ENCODE results near the gene POP4. TPM values are rescaled to one million over a fixed set of nuclear protein-coding genes. Genes with fewer than 3 reads are reported as not detected.

Gene POP4
- total and polyA plus RNA-seq, 9 of the 15 experiments (the other 6 are each of a cell fraction or from before 2014, with no cell fraction given), result 42.1 to 128 (median 99.0) TPM

- POLR2A ChIA-PET, result interaction anchor here (0.6 to 1.0 kb wide), 2 partner anchors 11 to 67 kb away, joined by 4 to 5 read pairs; no protein-coding TSS in a partner anchor
- BruUV-seq (replicated peaks), result no TSS peak
Measured at GRCh38 chr19:29598036-29598435, 8.0 kb upstream of the POP4 start.

More at GRCh38 chr19:29598036-29598435, 8.0 kb upstream of the POP4 start:
- FAIRE-seq (no peak), ATAC-seq (no peak), DNase-seq (ENCODE audit: extremely low read depth in 1 of 4, low spot score in 3 of 4) (no peak)
- H3K4me1 ChIP-seq (replicated peaks in 1 of 2; ENCODE audit: control insufficient read depth in 2 of 2, insufficient read depth in 2 of 2, low read length in 2 of 2), result peaks cover 0 to 7% of the 10 kb centered on the region in 2 experiments; a peak in 2 of 5 replicates
- no peak overlapping the region for H3K4me3 ChIP-seq
- intact Hi-C loops (cut with micrococcal nuclease) (no loop called here), in situ Hi-C loops (cut with MboI) (loop anchor here (25.0 kb wide), 1 partner anchor 861 kb away; no protein-coding TSS in a partner anchor)
- 8% methylated on average over 7 of the region's 7 CpGs for WGBS (ENCODE audit: insufficient coverage, low coverage, missing lambda C conversion rate)
- H3K36me3 ChIP-seq (ENCODE audit: control insufficient read depth, insufficient read depth, low read length), result no peaks in the 10 kb centered on the region
- H3K27ac ChIP-seq (ENCODE audit: extremely low read depth, low read depth, low read length), result no peak overlapping the region
- H3K9ac ChIP-seq (ENCODE audit: insufficient read depth in 1 of 2, low read depth in 2 of 2, low read length in 2 of 2), result no peak overlapping the region
- no peak overlapping the region for H3K4me2 ChIP-seq (ENCODE audit: insufficient read depth, low read length)
- H2AFZ ChIP-seq (ENCODE audit: low read depth, low read length), result no peak overlapping the region
- CTCF ChIA-PET (ENCODE audit: low intra/inter-chr PET ratio), result no interaction called here
- H3K27me3 ChIP-seq (ENCODE audit: control insufficient read depth in 2 of 2, insufficient read depth in 2 of 2, low read length in 2 of 2), result peaks cover 0 to 6% of the 10 kb centered on the region in 2 experiments; a peak in 2 of 5 replicates
- H3K9me1 ChIP-seq (ENCODE audit: control insufficient read depth, insufficient read depth, low read length), result no peaks in the 10 kb centered on the region
- TF ChIP-seq DLX4 (CRISPR knock-in tag; IDR thresholded peaks at IDR 0.05) (no peak), POU5F1 (IDR thresholded peaks at IDR 0.05; ENCODE audit: borderline replicate concordance, low read depth, low read length, partially characterized antibody) (no peak), RB1 (IDR thresholded peaks at IDR 0.05; ENCODE audit: low read depth) (no peak), ZNF507 (tag; conservative IDR thresholded peaks at IDR 0.05) (no peak), NONO (IDR thresholded peaks at IDR 0.05; ENCODE audit: low read depth in 2 of 2, low read length in 1 of 2) (no peak), ZBTB43 (CRISPR knock-in tag; IDR thresholded peaks at IDR 0.05) (no peak), UBTF (IDR thresholded peaks at IDR 0.05; ENCODE audit: borderline replicate concordance in 1 of 2, low read depth in 2 of 2, low read length in 2 of 2) (no peak), MECOM (CRISPR knock-in tag; IDR thresholded peaks at IDR 0.05) (no peak), ZNF224 (CRISPR knock-in tag; IDR thresholded peaks at IDR 0.05) (no peak), TFAM (CRISPR knock-in tag; conservative IDR thresholded peaks at IDR 0.05) (no peak)
- H3K9me3 ChIP-seq (replicated peaks; ENCODE audit: control insufficient read depth, insufficient read depth, low read depth, low read length), result no peaks in the 10 kb centered on the region
- H4K20me1 ChIP-seq (replicated peaks; ENCODE audit: control insufficient read depth, insufficient read depth, low read length), result no peaks in the 10 kb centered on the region
- no peaks in the 10 kb centered on the region for H3K79me2 ChIP-seq (ENCODE audit: control insufficient read depth, insufficient read depth, low read length)

All from K562 (cell line).